GM10266 (cell line): ENCODE data around the gene ARMC8.

ENCODE experiments used
- DNase-seq: peaks from one replicate; pipeline ENCODE4 v3.0.0; 2012; ENCODE audit errors: extremely low spot score
- CTCF ChIP-seq: IDR thresholded peaks from 2 replicates; pipeline ENCODE4 v1.5.1; 2012; ENCODE audit warnings: mild to moderate bottlenecking, low read depth; ENCODE audit not compliant: control insufficient read depth, insufficient read depth; ENCODE audit errors: missing control alignments

The ARMC8 gene

DNA sequence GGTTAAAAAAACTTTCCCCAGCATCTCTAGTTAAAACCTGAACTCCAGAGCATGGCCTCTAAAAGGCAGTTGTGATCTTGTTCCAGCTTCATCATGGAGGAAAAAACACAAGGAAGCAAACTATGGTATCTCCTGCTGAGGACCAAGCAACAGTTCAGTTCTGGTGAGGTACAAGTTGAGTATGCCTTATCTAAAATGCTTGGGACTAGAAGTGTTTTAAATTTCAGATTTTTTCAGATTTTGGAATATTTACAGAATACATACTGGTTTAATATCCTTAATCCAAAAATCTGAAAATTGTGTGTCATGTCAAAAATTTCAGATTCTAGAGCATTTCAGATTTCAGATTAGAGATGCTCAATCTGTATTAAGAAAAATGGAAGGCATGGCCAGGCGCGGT lies 22.0 kb upstream of the ARMC8 start:
- TF ChIP-seq CTCF, result no peak
- no peak for DNase-seq

DNA sequence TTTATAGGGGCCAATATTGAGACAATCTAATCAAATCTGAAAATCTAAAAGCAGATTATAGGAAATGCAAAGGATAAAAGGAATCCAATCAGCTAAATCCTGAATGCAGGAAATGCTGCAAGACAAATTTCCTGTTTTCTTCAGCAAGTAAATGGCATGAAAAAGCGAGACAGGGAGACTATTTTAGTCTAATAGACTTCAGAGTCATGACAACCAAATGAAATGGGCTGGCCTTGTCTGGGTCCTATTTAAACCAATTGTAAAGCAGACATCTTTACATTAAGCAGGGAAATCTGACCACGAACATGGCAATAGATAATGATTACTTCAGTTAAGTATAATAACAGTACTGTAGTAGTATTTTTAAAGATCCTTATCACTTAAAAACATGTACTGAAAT lies 14.5 kb upstream of the ARMC8 start:
- DNase-seq, result no peak
- TF ChIP-seq CTCF, result no peak

DNA sequence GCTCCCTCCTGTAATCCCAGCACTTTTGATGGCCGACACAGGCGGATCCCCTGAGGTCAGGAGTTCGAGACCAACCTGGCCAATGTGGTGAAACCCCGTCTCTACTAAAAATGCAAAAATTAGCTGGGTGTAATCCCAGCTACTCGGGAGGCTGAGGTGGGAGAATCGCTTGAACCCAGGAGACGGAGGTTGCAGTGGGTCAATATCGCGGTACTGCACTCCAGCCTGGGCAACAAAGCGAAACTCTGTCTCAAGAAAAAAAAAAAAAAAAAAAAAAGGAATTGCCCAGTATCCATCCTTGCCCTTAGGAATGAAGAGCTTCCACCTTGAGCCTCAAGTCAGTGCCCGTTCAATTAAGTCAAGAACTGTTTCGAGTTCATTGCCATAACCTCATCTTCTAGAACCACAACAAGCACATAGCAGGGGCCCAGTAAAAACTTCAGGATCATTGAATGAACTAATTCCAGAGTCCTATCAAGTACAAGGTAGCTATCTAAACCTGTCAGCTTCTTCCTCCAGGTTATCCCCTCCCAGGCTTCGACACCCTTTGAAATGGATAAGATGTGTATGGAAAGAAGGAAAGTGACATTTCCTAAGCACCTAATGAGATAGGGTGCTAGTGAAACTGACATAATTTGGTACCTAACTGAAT lies 13.2 kb upstream of the ARMC8 start:
- no peak for TF ChIP-seq CTCF
- no peak for DNase-seq

DNA sequence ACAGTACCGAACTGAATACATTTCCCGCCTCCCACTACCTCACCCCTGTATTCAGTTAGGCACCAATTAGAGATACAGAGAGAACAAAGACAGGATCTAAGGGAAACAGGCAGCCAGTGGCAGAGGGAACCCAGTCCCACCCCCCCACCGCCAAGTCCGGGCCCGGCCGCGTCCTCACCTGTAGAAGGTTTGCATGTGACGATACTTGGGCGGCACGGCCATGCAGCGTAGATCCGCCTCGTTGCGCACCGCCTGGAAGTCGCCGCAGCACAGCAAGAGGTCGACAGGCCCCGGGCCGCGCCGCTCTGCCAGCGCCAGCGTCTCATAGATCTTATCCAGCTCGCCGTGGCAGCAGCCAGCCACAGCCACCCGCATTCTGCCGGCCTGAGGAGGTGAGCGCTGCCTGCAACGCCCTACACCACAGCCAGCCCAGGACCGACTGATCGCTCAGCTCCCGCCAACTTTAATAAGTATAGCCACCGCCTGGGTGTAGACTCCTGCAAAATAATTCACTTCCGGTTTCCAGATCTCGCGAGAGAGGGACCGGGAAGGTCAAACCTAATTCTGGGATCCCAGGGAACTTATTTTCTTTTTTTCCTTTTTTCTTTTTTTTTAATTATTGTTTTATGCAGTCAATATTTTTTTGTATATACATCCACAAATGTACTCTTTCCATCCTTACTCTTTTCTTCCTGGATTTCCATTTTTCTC lies 12.5 kb upstream of the ARMC8 start, which contains the start of gene DBR1:
DBR1 (minus strand) TSS at position 501 of the 711 bp plus-strand sequence; CDS start at position 375, 126 bp downstream.
- peak; percentile 69 for DNase-seq
- TF ChIP-seq CTCF, result no peak

DNA sequence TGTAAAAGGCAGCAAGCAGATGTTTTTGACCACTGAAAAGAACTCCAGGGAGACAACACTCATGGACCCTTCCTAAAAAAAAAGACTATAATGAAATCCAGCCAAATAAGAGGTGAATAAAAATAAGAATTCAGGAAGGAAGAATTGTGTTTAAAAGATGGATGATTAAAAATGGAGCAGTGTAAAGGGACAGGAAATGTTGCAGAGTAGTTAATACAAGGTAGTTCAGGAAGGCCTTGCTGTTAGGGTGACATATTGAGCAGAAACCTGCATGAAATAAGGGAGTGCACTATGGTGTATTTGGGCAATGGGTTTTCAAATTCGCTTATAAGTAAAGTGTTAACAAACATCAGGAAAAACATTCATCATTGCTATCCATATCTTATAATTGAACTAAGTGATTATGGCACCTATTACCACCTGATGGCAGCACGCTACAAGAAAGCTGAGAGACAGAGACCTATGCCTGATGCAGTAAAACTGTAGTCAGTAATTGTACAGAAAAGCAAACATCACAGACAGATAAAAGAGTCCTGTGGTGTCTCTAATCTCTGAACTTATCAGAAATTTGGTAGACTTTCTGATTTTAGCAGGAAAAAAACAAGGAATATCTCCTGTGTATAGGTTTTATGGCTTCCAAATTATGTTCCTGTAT lies 6.6 kb upstream of the ARMC8 start:
- peak; percentile 71 for TF ChIP-seq CTCF
- peak; percentile 42 for DNase-seq

DNA sequence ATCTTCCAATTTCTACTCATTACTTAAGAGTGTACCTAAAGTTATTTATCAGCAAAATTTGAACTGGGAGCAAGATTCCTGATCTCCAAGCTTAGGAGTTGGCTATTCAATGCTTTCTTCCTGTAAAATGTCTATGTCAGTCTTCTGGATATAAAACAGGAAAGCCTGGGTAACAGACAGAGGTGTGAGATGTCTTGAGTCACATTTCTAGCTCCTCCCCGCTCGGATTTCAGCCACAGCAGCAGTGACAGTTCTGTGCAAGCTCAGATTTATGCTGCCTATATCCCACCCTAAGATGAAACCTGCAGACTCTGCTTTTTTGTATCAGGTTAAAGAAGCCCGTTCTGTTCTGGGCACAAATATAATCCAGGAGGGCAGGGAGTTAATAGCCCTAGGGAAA lies 2.1 kb upstream of the ARMC8 start:
- no peak for DNase-seq
- TF ChIP-seq CTCF, result no peak

DNA sequence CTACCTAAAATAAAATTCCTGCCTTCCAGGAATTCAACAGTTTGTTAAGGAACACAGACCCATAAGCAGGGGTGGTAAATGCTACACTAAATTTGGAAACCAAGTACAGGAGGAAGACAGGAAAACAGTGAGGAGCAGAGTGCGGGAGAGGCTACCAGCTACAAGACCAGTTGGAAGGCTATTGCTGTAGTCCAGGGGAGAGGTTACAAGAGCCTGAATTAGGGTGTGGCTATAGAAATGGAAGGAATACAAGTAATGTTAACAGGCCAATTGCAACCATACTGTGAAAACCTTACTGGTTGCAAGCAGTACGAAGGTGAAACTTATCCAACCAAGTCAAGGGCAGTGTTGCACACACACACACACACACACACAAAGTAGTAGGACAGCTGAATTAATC lies 880 bp upstream of the ARMC8 start:
- no peak for DNase-seq
- no peak for TF ChIP-seq CTCF
